ENCODE results near the gene LCMT1.
"Not testable (repeated sequence)": the region's sequence is repeated elsewhere in the genome, so short reads cannot be mapped to it uniquely, and the experiment has no call there.

Gene LCMT1

DNA sequence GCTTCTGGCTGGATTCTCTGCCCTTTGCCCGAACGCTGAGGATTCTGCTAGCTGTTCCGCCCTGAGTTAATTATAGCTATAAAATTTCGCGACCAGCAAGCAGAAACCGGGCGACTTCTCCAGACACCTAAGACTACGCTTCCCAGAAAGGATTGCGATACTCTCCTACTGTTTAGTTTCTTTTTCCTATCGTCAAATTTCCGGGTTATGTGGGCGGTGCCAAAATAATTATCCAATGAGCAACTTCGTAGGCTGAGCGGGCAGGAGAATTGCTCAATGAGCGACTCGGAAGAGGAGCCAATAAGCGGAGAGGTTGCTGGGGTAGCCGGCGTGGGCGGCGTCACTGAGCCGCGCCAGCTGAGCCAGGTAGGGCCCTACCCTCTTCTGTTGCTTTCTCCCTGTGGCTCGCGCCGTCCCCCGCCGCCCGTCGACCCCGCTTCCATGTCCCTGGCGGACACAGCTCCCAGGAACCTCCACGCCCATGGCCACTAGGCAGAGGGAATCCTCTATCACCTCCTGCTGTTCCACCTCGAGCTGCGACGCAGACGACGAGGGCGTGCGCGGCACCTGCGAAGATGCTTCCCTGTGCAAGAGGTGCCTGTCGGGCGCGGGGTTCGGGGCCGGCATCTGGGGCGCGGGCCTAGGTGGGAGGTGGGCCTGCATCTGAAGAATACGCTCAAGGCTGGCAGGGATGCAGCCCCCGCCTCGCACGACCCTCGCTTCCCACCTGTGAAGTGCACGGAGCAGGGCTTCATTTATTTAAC lies at the start of gene LCMT1:
TSS of gene LCMT1 (plus strand) at position 340 of the 764 bp plus-strand sequence. CDS start at position 482, 142 bp downstream.
- peak; percentile 95 for DNase-seq

GRCh38 chr16:25063102-25063501 lies 48.4 kb upstream of the LCMT1 start:
- no peak for DNase-seq

GRCh38 chr16:25063865-25064264 lies 47.7 kb upstream of the LCMT1 start:
- DNase-seq = no peak

GRCh38 chr16:25064281-25064680 lies 47.3 kb upstream of the LCMT1 start:
- not testable (repeated sequence) for DNase-seq

DNA sequence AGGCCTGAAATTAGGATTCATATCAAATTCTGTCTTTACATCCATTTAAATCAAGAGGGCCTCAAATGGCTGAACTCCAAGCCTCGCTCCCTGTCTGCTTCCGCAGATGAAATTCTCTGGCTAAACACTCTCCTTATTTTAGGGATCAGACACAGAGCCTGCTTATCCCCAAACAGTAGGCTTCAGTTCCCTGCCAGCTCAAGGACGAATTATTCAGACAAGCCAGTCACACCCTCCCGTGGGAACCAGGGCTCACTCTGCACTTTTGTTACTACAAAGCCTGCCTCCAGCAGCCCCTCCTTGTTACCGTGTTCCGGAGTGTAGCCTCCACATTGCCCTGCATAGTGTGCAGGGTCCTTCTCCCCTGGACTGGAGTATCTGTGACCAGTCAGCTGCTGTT lies 46.6 kb upstream of the LCMT1 start:
- peak; percentile 52 for DNase-seq

GRCh38 chr16:25065899-25066298 lies 45.6 kb upstream of the LCMT1 start:
- DNase-seq = no peak

GRCh38 chr16:25066426-25066746 lies 45.2 kb upstream of the LCMT1 start:
- no peak for DNase-seq

- peak; percentile 91 for DNase-seq
Measured at GRCh38 chr16:25066747-25067631, 44.6 kb upstream of the LCMT1 start.

DNA sequence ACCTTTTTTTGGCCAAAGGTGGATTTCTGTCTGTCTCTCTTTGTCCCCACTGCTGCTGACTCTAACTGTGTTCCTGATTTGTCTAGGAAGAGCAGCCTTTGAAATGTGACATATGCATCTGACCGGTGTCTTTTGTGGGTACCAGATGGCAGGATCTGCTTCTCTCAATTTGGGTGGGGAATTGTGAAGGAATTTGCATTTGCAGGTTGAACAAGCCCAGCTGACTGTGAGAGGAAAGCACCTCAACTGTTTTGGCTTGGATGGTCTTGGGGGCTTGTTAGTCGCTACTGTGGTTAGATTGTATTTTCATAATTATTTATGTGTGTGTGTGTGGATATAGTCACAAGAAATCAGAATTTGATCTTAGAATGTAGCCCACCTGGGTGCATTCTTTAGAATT lies 37.7 kb upstream of the LCMT1 start:
- DNase-seq = no peak

GRCh38 chr16:25078386-25078978 lies 33.1 kb upstream of the LCMT1 start:
- no peak for DNase-seq

DNA sequence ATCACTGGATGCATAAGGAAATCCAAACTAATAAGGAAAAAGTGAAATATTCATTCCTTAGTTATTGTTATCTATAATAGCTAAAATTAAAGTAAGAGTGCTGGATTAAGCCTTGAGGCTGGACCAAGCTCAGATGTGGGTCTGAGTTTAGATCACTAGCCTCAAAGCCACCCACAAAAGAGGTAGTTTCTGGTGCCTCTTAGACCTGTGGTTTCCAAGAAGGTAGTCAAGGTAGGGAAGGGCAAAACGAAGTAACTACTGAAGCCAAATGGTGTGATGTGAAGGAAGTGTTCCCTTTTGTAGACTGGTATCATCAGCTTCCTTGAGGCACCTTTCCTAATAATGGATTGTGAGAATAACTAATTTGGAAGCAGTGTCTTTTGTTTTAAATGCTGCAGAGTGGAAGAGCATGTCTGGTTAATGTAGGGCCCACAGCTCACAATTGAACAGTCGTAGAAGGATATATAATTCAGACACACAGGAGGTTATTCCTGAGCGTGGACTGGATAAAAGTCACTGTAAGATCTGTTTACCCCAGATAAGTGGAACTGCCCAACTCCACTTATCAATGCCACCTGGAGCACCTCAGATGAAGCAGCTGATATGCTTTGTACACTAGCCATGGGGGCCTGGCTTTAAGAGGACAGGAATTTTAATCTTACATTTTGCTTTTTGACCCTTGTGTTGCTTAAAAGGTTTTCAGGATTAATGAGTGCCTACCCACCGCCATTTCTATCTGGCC lies 31.7 kb upstream of the LCMT1 start:
- no peak for DNase-seq

DNA sequence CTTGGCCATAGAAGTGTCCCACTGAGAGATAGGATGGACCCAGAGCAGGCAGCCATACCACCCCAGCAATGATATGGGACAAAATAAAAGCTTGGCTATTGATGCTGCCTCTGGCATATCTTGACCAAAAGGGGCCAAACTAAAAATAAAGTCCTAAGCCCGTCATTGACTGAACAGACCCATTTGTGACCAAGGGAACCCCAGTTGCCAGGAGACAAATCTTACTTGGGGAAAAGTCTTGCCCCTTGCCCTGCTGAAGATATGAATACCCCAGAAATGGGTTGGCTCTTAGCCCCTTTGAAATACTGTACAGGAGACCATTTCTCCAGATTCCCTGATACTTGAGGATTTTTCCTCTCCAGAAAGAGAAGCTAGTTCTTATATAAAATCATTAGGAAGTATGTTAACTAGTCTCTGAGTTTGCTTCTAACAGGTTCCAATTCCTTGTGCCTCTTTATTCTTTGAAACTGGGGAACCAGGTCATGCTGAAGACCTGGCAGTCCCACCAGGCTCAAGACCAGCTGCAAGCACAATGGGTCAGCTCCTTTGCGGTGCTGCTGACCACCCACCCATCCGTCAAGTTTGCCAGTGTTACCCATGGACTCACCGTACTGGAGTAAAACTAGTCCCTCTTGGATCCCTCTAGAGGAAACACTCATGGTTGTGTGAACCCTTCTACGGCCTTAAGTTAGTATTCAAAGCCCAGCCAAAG lies 31.0 kb upstream of the LCMT1 start:
- DNase-seq = no peak

- DNase-seq = no peak
Measured at GRCh38 chr16:25081702-25082101, 29.8 kb upstream of the LCMT1 start.

DNA sequence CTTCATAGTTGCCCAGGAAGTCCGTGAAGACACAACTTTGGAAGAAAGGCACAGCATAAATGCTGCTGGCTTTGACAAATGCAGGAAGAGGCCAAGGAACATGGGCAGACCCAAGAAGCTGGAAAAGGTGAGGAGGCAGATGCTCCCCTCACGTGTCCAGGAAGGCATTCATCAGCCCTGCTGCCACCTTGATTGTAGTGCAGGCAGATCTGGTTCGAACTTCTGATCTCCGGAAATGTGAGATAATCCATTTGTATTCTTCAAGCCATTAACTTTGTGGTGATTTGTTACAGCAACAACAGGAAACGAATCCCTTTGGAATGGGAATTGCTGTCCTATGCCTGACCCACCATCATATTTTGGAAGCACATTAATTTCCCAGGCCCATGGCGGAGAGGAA lies 28.5 kb upstream of the LCMT1 start:
- no peak for DNase-seq

GRCh38 chr16:25083701-25084100 lies 27.8 kb upstream of the LCMT1 start:
- DNase-seq = no peak

GRCh38 chr16:25084797-25085196 lies 26.7 kb upstream of the LCMT1 start:
- DNase-seq = no peak

DNA sequence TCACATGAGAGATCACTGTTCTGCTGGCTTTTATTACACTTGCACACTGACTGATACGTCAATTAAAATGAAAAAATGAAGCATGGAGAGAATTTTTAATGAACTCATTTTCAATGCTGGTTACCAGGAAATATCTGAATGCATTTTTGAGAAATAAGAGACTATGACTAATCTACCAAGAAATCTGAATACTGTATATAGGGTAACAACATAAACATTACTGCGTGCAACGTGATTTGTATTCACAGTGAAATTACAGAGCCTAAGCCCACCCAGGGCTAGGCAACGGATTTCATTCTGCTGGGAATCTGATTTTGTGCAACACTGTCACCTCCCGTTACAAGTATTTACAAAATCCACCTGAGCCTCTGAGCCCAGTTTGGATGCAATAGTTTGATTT lies 23.8 kb upstream of the LCMT1 start:
- DNase-seq = no peak

DNA sequence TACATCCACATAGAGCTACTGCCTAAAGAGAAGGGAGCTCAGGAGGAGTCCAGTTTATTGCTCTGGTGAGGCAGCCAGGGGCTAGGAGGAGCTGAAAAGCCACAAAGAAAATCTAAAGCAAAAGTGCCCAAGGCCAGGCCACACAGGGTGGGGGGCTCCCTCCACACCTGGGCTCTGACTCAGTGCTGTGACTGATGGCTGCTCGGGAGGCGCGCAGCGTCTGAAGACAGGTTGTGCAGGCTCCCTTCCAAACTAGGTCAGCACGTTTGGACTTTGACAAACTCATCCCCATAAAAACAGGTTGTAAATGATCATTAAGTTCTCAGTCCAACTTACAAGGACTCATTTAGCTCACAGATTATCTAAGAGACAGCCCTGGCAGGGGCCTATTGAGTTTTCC lies 22.2 kb upstream of the LCMT1 start:
- DNase-seq = no peak

- no peak for DNase-seq
Measured at GRCh38 chr16:25092441-25092840, 19.1 kb upstream of the LCMT1 start.

DNA sequence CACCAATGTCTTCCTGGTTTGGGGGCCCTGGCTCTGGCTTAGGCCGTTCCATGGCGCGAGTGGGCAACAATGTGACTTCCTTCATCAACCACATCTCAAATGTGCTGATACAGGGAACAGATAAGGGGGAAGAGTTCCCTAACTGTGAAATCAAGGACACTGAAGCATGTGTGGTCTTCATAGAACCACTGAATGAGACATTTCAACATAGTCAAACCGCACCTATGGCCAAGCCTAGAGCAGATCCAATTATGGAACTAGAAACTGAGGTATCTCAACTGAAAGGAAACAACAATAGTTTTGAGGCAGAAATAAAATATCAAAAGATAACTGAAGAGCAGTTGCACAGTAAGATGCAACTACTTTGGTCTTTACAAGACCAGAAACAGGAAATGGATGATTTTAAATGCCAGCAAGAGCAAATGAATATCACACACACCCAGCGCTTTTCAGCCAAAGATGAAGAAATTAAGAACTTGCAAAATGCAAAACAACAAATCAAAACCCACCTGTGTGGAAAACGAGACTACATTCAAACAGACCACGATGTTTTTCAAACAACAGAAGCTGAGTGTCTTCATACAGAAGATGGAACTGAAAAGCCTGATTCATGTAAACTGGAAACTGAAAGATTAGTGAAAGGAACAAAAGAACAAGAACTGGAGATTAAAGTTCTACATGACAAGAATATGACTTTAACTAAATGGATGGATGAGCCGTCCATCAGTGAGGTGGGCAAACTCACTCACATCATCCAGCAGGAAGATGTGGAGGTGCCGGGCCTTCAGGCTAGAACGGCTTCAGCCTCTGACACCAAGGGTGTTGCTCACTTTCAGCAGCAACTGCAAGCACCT lies 18.1 kb upstream of the LCMT1 start:
- no peak for DNase-seq

GRCh38 chr16:25094596-25094995 lies 16.9 kb upstream of the LCMT1 start:
- no peak for DNase-seq
